Activated gamma-delta T cell treated with anti-CD3 and anti-CD28 coated beads, Interleukin-2, amount 50 U/mL, for 16 hours (primary cell): ENCODE data around the gene GBE1.

Experiments used
- DNase-seq: peaks from one replicate; pipeline ENCODE4 v3.0.0-alpha.2; 2020; ENCODE audit warnings: low read depth

Gene GBE1

DNA sequence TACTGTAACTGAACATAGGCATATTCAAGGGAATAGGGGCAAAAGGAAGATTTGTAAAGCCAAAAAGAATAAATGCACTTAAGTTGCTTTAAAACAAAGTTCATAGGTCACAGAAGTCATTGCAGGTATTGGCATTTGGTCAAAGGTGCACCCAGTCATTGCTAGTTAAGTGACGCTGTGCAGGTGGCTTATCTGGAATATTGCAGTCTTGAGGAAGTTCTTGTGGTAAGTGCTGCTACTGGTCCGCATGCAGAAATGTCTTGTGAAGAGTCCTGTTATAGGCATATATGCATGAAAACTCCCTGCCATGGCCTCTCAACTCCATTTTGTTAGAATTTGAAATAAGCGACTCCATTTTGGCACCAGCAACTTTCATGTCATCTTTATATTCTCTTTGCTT lies 293.1 kb downstream of the GBE1 start:
- no peak for DNase-seq

DNA sequence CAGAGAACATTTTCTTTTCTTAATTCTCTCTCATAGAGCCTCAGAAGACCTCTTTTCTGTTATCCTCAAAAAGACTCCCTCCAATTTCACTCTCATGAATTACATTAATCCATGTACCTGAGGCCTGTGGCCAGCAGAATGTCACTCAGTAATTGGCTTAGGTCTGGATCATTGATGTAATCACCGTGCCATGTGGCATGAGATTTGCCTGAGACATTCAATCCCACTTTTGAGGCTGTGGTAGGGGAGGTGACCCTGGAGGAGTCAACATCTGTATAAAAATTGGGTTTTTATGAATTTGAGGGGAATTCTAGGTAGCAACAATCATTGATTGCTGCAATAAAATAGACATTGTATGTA lies 295.3 kb downstream of the GBE1 start:
- no peak for DNase-seq

GRCh38 chr3:81465510-81466200 lies 295.8 kb downstream of the GBE1 start:
- no peak for DNase-seq

- DNase-seq, result no peak
Observed at GRCh38 chr3:81463781-81464180, 297.7 kb downstream of the GBE1 start.

GRCh38 chr3:81462921-81463320 lies 298.5 kb downstream of the GBE1 start:
- DNase-seq, result no peak

GRCh38 chr3:81459733-81460132 lies 301.7 kb downstream of the GBE1 start:
- DNase-seq, result no peak

GRCh38 chr3:81452418-81452817 lies 309.0 kb downstream of the GBE1 start:
- no peak for DNase-seq

DNA sequence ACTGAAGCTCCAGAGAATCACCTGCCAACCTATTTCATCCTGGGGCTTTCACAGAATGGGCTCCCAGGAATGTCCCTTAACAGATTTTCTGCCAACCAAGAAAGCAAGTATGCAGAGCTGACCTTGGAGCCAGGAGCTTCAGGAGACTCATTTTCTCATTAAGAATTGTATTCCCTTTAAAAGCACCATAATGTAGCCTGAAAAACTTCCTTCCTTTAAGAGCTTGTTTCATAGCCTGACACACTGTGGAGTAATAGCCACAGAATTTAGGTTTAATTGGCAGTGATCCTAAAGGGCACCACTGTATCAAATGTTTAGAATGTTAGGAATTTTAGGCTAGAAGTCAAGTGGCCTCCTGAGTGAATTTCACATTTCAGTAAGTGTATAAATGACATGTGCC lies 309.8 kb downstream of the GBE1 start:
- no peak for DNase-seq

DNA sequence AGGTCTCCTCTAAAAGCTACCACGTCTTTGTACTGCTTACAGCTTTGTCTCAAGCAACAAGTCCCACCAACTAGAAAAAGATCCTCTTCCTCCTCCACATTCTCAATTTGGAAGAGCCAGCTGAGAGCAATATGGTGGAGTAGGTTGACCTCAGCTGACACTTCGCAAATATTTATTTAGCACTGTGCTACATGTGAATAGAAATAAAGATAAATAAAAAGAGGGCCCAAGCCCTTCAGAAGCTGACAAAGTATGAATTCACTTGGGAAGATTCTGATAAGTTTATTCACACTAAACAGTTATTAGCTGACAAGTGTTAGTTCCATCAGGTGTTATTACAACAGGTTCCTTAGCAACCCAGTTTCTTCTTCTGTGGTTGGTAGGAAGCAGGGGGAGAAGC lies 310.3 kb downstream of the GBE1 start:
- DNase-seq, result no peak

- DNase-seq, result no peak
Observed at GRCh38 chr3:81446806-81447205, 314.6 kb downstream of the GBE1 start.

DNA sequence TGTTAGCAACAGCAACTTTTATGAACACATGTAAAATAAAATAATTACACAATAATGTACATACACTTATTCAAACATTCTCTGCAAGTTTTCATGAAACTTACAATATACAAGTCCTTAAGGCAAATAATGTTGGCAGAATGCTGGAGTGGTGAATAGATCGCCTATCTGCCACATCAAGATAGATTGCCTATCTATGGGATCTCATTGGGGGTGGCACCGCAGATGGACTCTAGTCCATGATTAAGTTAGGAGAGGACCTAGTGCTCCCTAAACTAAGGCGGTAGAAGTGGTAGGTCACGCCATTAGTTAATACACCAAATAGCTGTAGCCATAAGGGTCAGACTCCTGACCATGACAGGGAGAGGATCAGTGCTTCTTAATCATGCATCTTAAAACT lies 315.7 kb downstream of the GBE1 start:
- no peak for DNase-seq

DNA sequence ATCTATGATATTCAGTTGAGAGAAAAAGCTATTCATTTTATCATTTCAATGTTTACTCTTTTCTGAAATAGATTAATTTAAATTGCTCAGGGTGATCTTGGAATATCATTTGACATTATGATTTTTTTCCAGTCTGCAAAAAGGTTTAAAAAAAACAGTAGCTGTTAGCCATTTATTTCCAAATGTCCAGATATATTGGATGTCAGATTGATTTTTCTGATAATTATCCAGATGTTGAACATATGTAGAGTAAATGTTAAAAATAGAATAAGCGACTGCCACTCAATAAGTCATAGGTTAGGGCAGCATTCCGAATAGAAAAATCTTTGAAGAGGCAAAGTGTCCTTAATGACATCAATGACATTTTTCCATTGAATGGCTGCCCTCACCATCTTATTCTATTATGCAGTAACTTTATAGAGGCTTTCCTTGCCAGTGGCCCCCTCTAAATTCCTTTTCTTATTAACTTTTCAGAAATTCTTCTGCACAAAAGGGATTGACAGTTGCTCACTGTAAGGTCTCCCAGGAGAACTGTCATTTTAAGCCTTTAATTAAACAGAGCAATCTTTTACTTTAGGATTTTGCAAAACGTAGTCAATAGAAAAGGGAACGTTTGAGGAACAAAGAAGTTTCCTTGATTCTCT lies 316.5 kb downstream of the GBE1 start:
- no peak for DNase-seq

DNA sequence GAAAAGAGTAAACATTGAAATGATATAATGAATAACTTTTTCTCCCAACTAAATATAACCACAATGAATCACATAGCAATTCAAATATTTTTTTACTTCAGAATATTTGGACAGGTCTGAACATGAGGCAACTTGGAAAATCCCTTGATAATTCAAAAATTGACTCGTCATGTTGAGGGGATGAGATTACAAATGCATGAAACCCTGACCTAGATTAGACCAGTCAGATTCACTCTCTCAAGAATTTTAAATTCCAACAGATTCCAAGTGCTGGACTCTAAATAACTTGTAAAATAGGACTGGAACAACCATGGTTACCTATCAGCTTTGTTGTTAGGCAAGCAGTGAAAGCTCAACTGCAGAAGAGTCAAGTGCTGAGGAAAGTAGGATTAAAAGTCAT lies 317.5 kb downstream of the GBE1 start:
- no peak for DNase-seq

GRCh38 chr3:81443457-81443782 lies 318.0 kb downstream of the GBE1 start:
- no peak for DNase-seq

- DNase-seq, result no peak
Observed at GRCh38 chr3:81442758-81443456, 318.5 kb downstream of the GBE1 start.

GRCh38 chr3:81440661-81441060 lies 320.8 kb downstream of the GBE1 start:
- no peak for DNase-seq
